IPS-15b (cell line): ENCODE data around the gene AGBL5.

Experiments
- H3K27me3 ChIP-seq: one replicate; pipeline ENCODE4 v1.6.1; 2013; ENCODE audit warnings: low read length; ENCODE audit not compliant: control insufficient read depth, insufficient read depth
- H3K36me3 ChIP-seq: one replicate; pipeline ENCODE4 v1.6.1; 2013; ENCODE audit warnings: low read length; ENCODE audit not compliant: control insufficient read depth, insufficient read depth
- H3K4me1 ChIP-seq: one replicate; pipeline ENCODE4 v1.6.1; 2013; ENCODE audit warnings: mild to moderate bottlenecking, low read length; ENCODE audit not compliant: control insufficient read depth, insufficient read depth
- H3K4me3 ChIP-seq: one replicate; pipeline ENCODE4 v1.5.1; 2013; ENCODE audit warnings: low read depth, low read length
- H3K9ac ChIP-seq: one replicate; pipeline ENCODE4 v1.6.1; 2013; ENCODE audit warnings: low read depth, mild to moderate bottlenecking, low read length
- H3K9me3 ChIP-seq: one replicate; pipeline ENCODE4 v1.6.1; 2013; ENCODE audit warnings: mild to moderate bottlenecking, low read length; ENCODE audit not compliant: control insufficient read depth, insufficient read depth

The AGBL5 gene

GRCh38 chr2:27083410-27084296 lies 32.2 kb downstream of the AGBL5 start:
- Histone ChIP-seq H3K4me3 (no peak overlapping the region), H3K9me3 (no peaks in the 10 kb centered on the region), H3K27me3 (peaks cover 15% of the 10 kb centered on the region), H3K9ac (no peak overlapping the region), H3K36me3 (no peaks in the 10 kb centered on the region), H3K4me1 (peaks cover 3% of the 10 kb centered on the region)

- Histone ChIP-seq H3K27me3 (peaks cover 15% of the 10 kb centered on the region), H3K36me3 (no peaks in the 10 kb centered on the region), H3K4me1 (peaks cover 3% of the 10 kb centered on the region), H3K9me3 (no peaks in the 10 kb centered on the region), H3K9ac (no peak overlapping the region), H3K4me3 (no peak overlapping the region)
Measured at GRCh38 chr2:27084297-27085061, 33.0 kb downstream of the AGBL5 start.

- Histone ChIP-seq H3K36me3 (no peaks in the 10 kb centered on the region), H3K9ac (peak overlapping the region; percentile 60), H3K4me1 (peaks cover 3% of the 10 kb centered on the region), H3K4me3 (peak overlapping the region; percentile 74), H3K9me3 (no peaks in the 10 kb centered on the region), H3K27me3 (peaks cover 15% of the 10 kb centered on the region)
Measured at GRCh38 chr2:27085062-27085672, 33.7 kb downstream of the AGBL5 start.

DNA sequence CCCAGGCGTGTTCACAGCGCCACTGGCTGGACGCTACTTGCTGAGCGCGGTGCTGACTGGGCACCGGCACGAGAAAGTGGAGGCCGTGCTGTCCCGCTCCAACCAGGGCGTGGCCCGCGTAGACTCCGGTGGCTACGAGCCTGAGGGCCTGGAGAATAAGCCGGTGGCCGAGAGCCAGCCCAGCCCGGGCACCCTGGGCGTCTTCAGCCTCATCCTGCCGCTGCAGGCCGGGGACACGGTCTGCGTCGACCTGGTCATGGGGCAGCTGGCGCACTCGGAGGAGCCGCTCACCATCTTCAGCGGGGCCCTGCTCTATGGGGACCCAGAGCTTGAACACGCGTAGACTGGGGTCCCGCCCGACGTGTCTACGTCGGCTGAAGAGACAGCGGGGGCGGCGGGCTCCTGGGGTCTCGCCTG lies 34.2 kb downstream of the AGBL5 start:
- Histone ChIP-seq H3K27me3 (peaks cover 15% of the 10 kb centered on the region), H3K36me3 (no peaks in the 10 kb centered on the region), H3K4me1 (peaks cover 3% of the 10 kb centered on the region), H3K9ac (peak overlapping the region; percentile 60), H3K4me3 (peak overlapping the region; percentile 74), H3K9me3 (no peaks in the 10 kb centered on the region)

DNA sequence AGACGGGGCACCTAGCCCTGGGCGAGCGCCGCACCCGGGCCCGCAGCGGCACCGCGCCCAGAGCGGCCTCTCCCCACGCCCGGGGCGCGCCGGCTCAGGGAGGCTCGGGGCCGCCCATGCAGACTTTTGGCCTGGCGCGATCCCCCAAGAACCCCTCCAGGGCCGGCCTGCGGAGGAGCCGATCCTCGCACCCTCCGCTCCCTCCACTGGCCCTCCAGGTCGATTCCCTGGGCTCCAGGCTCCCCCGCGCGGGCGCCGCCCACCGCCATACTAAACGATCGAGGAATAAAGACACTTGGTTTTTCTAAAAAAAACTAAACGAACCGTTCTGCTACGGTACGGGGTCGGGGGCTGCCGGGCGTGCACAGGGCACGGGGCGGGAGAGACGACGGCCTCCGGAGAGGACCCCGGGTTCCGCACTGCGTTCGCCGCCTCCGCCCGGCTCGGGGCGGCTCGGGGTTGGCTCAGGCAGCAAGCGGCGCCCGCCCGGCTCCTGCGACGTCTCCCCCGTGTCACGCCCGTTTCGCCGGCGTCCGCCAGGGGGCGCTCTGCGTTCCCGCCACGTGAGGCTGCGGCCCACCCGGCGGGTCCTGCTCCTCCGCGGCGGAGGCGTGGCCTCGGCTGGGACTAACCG lies 34.7 kb downstream of the AGBL5 start:
- Histone ChIP-seq H3K9me3 (no peaks in the 10 kb centered on the region), H3K4me1 (peaks cover 3% of the 10 kb centered on the region), H3K27me3 (peaks cover 15% of the 10 kb centered on the region), H3K9ac (peak overlapping the region; percentile 73), H3K36me3 (no peaks in the 10 kb centered on the region), H3K4me3 (peak overlapping the region; percentile 74)

- Histone ChIP-seq H3K27me3 (peaks cover 15% of the 10 kb centered on the region), H3K4me3 (peak within 1 kb of the TSS; percentile 80), H3K9ac (peak within 1 kb of the TSS; percentile 73), H3K4me1 (peaks cover 3% of the 10 kb centered on the region), H3K9me3 (no peaks in the 10 kb centered on the region), H3K36me3 (no peaks in the 10 kb centered on the region)
Measured at GRCh38 chr2:27086724-27087593, 35.5 kb downstream of the AGBL5 start, which contains the start of gene KHK. Gene KHK, plus strand, starts transcription at chr2:27086772. Its CDS starts 488 bp downstream, at chr2:27087260.

DNA sequence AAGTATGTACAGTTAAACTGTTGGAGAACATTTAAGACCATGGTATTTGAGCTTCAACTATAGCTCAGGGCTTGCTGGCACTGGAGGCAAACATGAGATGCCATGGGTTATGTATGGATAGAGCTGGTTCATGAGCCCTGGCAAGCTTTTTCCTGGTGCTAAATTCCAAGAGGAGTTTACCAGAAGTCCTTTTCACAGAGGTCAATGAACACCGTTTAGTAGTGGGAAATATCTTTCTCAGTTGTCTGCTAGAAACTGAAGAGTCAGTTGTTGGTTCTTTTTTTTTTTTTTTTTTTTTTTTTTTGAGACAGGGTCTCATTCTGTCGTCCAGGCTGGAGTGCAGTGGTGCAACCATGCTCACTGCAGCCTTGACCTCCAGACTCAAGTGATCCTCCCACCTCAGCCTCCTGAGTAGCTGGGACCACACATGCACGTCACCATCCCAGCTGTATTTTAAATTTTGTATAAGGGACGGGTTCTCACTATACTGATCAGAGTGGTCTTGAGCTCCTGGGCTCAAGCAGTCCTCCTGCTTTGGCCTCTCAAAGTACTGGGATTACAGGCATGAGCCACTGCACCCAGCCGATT lies 36.4 kb downstream of the AGBL5 start:
- Histone ChIP-seq H3K4me1 (peaks cover 3% of the 10 kb centered on the region), H3K4me3 (no peak overlapping the region)

DNA sequence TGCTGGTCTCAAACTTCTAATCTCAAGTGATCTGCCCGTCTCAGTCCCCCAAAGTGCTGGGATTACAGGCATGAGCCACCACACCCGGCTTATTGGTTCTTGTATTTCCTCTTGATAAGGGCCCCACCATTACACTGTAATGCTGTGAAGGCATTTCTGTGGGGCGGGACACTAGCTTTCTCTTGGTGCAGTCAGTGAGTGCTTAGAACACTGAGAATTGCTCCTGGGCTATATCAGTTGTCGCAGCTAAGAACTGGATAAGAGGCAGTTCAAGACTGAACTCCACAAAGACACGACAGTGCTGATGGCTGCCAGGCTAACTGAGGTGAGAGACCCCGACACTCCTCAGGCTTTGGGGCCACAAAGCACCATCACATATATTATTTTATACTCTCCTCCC lies 37.2 kb downstream of the AGBL5 start:
- peaks cover 3% of the 10 kb centered on the region for H3K4me1 ChIP-seq
- H3K9me3 ChIP-seq = no peaks in the 10 kb centered on the region
- H3K4me3 ChIP-seq = no peak overlapping the region
- H3K27me3 ChIP-seq = peaks cover 15% of the 10 kb centered on the region
- H3K9ac ChIP-seq = no peak overlapping the region
- no peaks in the 10 kb centered on the region for H3K36me3 ChIP-seq

More for the DNA sequence above, 36.4 kb downstream of the AGBL5 start:
- Histone ChIP-seq H3K27me3 (peaks cover 15% of the 10 kb centered on the region), H3K9ac (no peak overlapping the region), H3K9me3 (no peaks in the 10 kb centered on the region), H3K36me3 (no peaks in the 10 kb centered on the region)

GRCh38 chr2:27089111-27089954 lies 37.9 kb downstream of the AGBL5 start:
- Histone ChIP-seq H3K4me3 (no peak overlapping the region), H3K27me3 (peaks cover 15% of the 10 kb centered on the region), H3K9ac (no peak overlapping the region), H3K36me3 (no peaks in the 10 kb centered on the region), H3K4me1 (peaks cover 3% of the 10 kb centered on the region), H3K9me3 (no peaks in the 10 kb centered on the region)
